ENCODE measurements around the gene CIDEB.
"Not testable (repeated sequence)": the region's sequence is repeated elsewhere in the genome, so short reads cannot be mapped to it uniquely, and the experiment has no call there.

The CIDEB gene, protein sequence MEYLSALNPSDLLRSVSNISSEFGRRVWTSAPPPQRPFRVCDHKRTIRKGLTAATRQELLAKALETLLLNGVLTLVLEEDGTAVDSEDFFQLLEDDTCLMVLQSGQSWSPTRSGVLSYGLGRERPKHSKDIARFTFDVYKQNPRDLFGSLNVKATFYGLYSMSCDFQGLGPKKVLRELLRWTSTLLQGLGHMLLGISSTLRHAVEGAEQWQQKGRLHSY

DNA sequence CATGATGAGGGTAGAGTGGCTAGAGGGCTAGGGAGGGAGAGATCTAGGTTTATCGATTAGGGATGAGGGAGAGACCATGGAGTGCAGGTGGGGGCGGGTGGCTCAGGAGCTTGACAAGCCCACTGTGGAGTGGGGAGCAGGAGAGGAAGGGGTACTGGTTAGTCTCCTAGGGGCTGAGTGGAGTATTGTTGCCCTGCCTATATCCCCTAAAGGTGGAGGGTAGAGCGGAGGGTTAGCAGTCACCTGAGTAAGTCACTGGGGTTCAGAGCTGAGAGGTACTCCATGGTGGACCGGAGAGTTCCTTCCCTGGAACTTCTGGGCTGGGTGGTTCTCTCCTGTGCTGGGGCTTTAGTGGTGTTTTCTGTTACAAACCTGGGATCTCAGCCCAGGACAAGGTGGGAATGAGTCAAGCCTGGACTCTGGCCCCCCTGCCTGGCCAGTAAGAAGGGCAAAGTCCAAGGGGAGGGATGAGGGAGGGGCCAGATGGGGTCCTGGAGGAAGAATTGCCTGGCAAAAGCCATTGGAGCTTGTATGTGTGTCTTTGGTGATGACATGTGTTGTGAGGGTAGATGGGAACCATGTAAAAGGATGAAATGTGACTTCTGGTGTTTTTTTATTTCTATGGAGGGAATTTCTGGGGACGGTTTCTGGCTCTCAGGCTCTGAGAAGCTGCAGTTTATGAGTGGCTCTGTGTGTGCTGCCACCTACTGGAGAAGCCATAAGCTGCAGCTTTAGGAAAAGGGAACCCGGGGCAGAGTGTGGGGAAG, at the start of gene CIDEB:
Gene CIDEB (minus strand): TSS at position 403 of the 767 bp plus-strand sequence. CDS start 119 bp downstream, at position 284.
- Histone ChIP-seq H3K79me2 (ENCODE audit: insufficient read depth, low read length) (no peaks in the 10 kb centered on the region), H3K27me3 (ENCODE audit: low read length) (no peaks in the 10 kb centered on the region), H3K4me2 (ENCODE audit: low read depth, low read length, poor library complexity, severe bottlenecking) (no peak within 1 kb of the TSS), H3K36me3 (ENCODE audit: low read length) (no peaks in the 10 kb centered on the region), H3F3A (ENCODE audit: insufficient read depth) (no peaks in the 10 kb centered on the region), H3K9me3 (ENCODE audit: insufficient read depth, low read length) (no peaks in the 10 kb centered on the region), H3K27ac (ENCODE audit: low read depth, low read length) (no peak within 1 kb of the TSS), H2AFZ (ENCODE audit: low read depth, low read length, severe bottlenecking) (no peak within 1 kb of the TSS), H3K9me2 (replicated peaks; ENCODE audit: insufficient read depth, low read length) (no peaks in the 10 kb centered on the region), H3K9ac (ENCODE audit: low read length) (no peak within 1 kb of the TSS), H3K4me3 (ENCODE audit: insufficient read depth, low read length, poor library complexity, severe bottlenecking) (no peak within 1 kb of the TSS), H4K20me1 (ENCODE audit: low read depth, low read length) (no peaks in the 10 kb centered on the region)
- TF ChIP-seq EZH2phosphoT487 (conservative IDR thresholded peaks at IDR 0.05; ENCODE audit: low read length), result no peak
- TF ChIP-seq, protein P1, sequence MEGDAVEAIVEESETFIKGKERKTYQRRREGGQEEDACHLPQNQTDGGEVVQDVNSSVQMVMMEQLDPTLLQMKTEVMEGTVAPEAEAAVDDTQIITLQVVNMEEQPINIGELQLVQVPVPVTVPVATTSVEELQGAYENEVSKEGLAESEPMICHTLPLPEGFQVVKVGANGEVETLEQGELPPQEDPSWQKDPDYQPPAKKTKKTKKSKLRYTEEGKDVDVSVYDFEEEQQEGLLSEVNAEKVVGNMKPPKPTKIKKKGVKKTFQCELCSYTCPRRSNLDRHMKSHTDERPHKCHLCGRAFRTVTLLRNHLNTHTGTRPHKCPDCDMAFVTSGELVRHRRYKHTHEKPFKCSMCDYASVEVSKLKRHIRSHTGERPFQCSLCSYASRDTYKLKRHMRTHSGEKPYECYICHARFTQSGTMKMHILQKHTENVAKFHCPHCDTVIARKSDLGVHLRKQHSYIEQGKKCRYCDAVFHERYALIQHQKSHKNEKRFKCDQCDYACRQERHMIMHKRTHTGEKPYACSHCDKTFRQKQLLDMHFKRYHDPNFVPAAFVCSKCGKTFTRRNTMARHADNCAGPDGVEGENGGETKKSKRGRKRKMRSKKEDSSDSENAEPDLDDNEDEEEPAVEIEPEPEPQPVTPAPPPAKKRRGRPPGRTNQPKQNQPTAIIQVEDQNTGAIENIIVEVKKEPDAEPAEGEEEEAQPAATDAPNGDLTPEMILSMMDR (IDR thresholded peaks at IDR 0.05; ENCODE audit: insufficient read depth, low read length, poor library complexity, severe bottlenecking), result peak; percentile 93

DNA sequence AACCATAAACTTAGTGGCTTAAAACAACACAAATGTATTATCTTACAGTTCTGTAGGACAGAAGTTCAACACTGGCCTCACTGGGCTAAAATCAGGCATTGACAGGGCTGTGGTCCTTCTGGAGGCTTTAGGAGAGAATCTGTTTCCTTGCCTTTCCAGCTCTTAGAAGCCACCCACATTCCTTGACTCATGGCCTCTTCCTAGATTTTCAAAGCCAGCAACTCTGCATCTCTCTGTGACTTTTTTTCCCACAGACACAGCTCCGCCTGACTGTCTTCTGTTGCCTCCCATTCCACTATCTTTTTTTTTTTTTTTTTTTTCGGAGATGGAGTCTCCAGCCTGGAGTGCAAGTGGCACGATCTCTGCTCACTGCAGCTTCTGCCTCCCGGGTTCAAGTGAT, 48.4 kb upstream of the CIDEB start:
- no peaks in the 10 kb centered on the region for H3K36me3 ChIP-seq (ENCODE audit: low read length)
- no peaks in the 10 kb centered on the region for H3F3A ChIP-seq (ENCODE audit: insufficient read depth)
- no peaks in the 10 kb centered on the region for H4K20me1 ChIP-seq (ENCODE audit: low read depth, low read length)
- H3K27me3 ChIP-seq (ENCODE audit: low read length), result no peaks in the 10 kb centered on the region
- H3K27ac ChIP-seq (ENCODE audit: low read depth, low read length), result no peak overlapping the region
- no peak overlapping the region for H3K4me3 ChIP-seq (ENCODE audit: insufficient read depth, low read length, poor library complexity, severe bottlenecking)
- H3K79me2 ChIP-seq (ENCODE audit: insufficient read depth, low read length), result no peaks in the 10 kb centered on the region
- no peak overlapping the region for H3K9ac ChIP-seq (ENCODE audit: low read length)
- TF ChIP-seq EZH2phosphoT487 (conservative IDR thresholded peaks at IDR 0.05; ENCODE audit: low read length), result no peak
- TF ChIP-seq, protein P1 (IDR thresholded peaks at IDR 0.05; ENCODE audit: insufficient read depth, low read length, poor library complexity, severe bottlenecking), result no peak
- no peaks in the 10 kb centered on the region for H3K9me3 ChIP-seq (ENCODE audit: insufficient read depth, low read length)
- no peak overlapping the region for H3K4me2 ChIP-seq (ENCODE audit: low read depth, low read length, poor library complexity, severe bottlenecking)
- H2AFZ ChIP-seq (ENCODE audit: low read depth, low read length, severe bottlenecking), result no peak overlapping the region
- H3K9me2 ChIP-seq (replicated peaks; ENCODE audit: insufficient read depth, low read length), result no peaks in the 10 kb centered on the region

DNA sequence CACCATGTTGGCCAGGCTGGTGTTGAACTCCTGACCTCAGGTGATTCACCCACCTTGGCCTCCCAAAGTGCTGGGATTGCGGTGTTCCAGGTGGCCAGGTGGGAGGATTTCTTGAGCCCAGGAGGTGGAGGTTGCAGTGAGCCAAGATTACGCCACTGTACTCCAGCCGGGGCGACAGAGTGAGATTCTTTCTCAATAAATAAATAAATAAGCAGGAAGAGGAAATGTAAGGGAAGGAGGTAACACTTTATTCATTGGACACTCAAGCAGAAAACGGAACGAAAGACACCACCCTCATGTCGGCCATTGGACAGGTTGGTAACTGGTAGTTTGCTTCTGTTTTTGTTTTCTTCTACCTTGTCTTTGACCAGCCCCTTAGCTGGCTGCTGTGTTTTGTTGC, 47.2 kb upstream of the CIDEB start:
- no peak overlapping the region for H2AFZ ChIP-seq (ENCODE audit: low read depth, low read length, severe bottlenecking)
- no peaks in the 10 kb centered on the region for H3K27me3 ChIP-seq (ENCODE audit: low read length)

DNA sequence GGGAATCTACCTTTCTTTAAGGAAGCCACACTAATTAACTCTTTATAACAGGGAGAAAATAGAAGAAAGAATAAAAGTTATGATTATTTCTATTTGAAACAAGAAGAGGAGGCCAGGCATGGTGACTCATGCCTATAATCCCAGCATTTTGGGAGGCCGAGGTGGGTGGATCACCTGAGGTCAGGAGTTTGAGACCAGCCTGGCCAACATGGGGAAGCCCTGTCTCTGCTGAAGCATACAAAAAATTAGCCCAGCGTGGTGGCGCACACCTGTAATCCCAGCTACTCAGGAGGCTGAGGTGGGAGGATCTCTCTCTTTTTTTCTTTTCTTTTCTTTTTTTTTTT, 46.7 kb upstream of the CIDEB start:
- not testable (repeated sequence) for H3F3A ChIP-seq (ENCODE audit: insufficient read depth); H3K79me2 ChIP-seq (ENCODE audit: insufficient read depth, low read length); H3K4me2 ChIP-seq (ENCODE audit: low read depth, low read length, poor library complexity, severe bottlenecking); H3K27ac ChIP-seq (ENCODE audit: low read depth, low read length); H4K20me1 ChIP-seq (ENCODE audit: low read depth, low read length); H3K27me3 ChIP-seq (ENCODE audit: low read length); H3K9me3 ChIP-seq (ENCODE audit: insufficient read depth, low read length); H3K36me3 ChIP-seq (ENCODE audit: low read length); H3K4me3 ChIP-seq (ENCODE audit: insufficient read depth, low read length, poor library complexity, severe bottlenecking); H2AFZ ChIP-seq (ENCODE audit: low read depth, low read length, severe bottlenecking); H3K9me2 ChIP-seq (replicated peaks; ENCODE audit: insufficient read depth, low read length); H3K9ac ChIP-seq (ENCODE audit: low read length)

More for the DNA sequence above, 47.2 kb upstream of the CIDEB start:
- H3K4me3 ChIP-seq (ENCODE audit: insufficient read depth, low read length, poor library complexity, severe bottlenecking), result no peak overlapping the region
- no peak overlapping the region for H3K27ac ChIP-seq (ENCODE audit: low read depth, low read length)
- no peak overlapping the region for H3K4me2 ChIP-seq (ENCODE audit: low read depth, low read length, poor library complexity, severe bottlenecking)
- TF ChIP-seq, protein P1 (IDR thresholded peaks at IDR 0.05; ENCODE audit: insufficient read depth, low read length, poor library complexity, severe bottlenecking), result no peak
- no peak for TF ChIP-seq EZH2phosphoT487 (conservative IDR thresholded peaks at IDR 0.05; ENCODE audit: low read length)
- no peaks in the 10 kb centered on the region for H3K79me2 ChIP-seq (ENCODE audit: insufficient read depth, low read length)
- H4K20me1 ChIP-seq (ENCODE audit: low read depth, low read length), result no peaks in the 10 kb centered on the region
- no peak overlapping the region for H3K9ac ChIP-seq (ENCODE audit: low read length)
- no peaks in the 10 kb centered on the region for H3F3A ChIP-seq (ENCODE audit: insufficient read depth)
- no peaks in the 10 kb centered on the region for H3K9me2 ChIP-seq (replicated peaks; ENCODE audit: insufficient read depth, low read length)
- no peaks in the 10 kb centered on the region for H3K9me3 ChIP-seq (ENCODE audit: insufficient read depth, low read length)
- no peaks in the 10 kb centered on the region for H3K36me3 ChIP-seq (ENCODE audit: low read length)
